Trophoblast cell (in vitro differentiated cells and primary cell): ENCODE data around the gene MIA2.

Source experiments
- DNase-seq, 2 donors: peaks; one replicate each; pipeline ENCODE4 v3.0.0-alpha.2; 2016
- H2AFZ ChIP-seq: 2 replicates; pipeline ENCODE4 v1.6.1; 2013; ENCODE audit warnings: low read length, moderate library complexity, mild to moderate bottlenecking; ENCODE audit not compliant: insufficient read depth, poor library complexity
- H2AK5ac ChIP-seq: 2 replicates; pipeline ENCODE4 v1.6.1; 2013; ENCODE audit warnings: mild to moderate bottlenecking, low read length
- H2BK120ac ChIP-seq: 2 replicates; pipeline ENCODE4 v1.6.1; 2013; ENCODE audit warnings: low read length, mild to moderate bottlenecking, moderate library complexity; ENCODE audit not compliant: insufficient read depth, poor library complexity
- H2BK12ac ChIP-seq: 2 replicates; pipeline ENCODE4 v1.6.1; 2013; ENCODE audit warnings: mild to moderate bottlenecking, low read length, moderate library complexity
- H2BK5ac ChIP-seq: 2 replicates; pipeline ENCODE4 v1.6.1; 2013; ENCODE audit warnings: low read length, low read depth, moderate library complexity, mild to moderate bottlenecking; ENCODE audit not compliant: poor library complexity
- H3K14ac ChIP-seq: 2 replicates; pipeline ENCODE4 v1.6.1; 2013; ENCODE audit warnings: mild to moderate bottlenecking, low read length
- H3K18ac ChIP-seq: 2 replicates; pipeline ENCODE4 v1.6.1; 2013; ENCODE audit warnings: mild to moderate bottlenecking, low read length
- H3K23ac ChIP-seq: 2 replicates; pipeline ENCODE4 v1.6.1; 2013; ENCODE audit warnings: low read length
- H3K27ac ChIP-seq: 2 replicates; pipeline ENCODE4 v1.5.1; 2013; ENCODE audit warnings: low read depth, mild to moderate bottlenecking, inconsistent platforms, low read length, moderate library complexity
- H3K27me3 ChIP-seq: 2 replicates; pipeline ENCODE4 v1.6.1; 2013; ENCODE audit warnings: inconsistent platforms, mild to moderate bottlenecking, low read length, moderate library complexity; ENCODE audit not compliant: insufficient read depth
- H3K36me3 ChIP-seq, 2 experiments: 1 replicate in 1 of 2; 2 replicates in 1 of 2; pipeline ENCODE4 v1.6.1; 2013; ENCODE audit warnings: low read length in 2 of 2, mild to moderate bottlenecking in 2 of 2, moderate library complexity in 1 of 2; ENCODE audit not compliant: insufficient read depth in 2 of 2, control insufficient read depth in 1 of 2
- H3K4ac ChIP-seq: 2 replicates; pipeline ENCODE4 v1.6.1; 2013; ENCODE audit warnings: low read depth, mild to moderate bottlenecking, low read length, moderate library complexity
- H3K4me1 ChIP-seq, 2 experiments: 1 replicate in 1 of 2; 2 replicates in 1 of 2; pipeline ENCODE4 v1.6.1; 2013; ENCODE audit warnings: low read length in 2 of 2, mild to moderate bottlenecking in 2 of 2, moderate library complexity in 1 of 2; ENCODE audit not compliant: insufficient read depth in 2 of 2, control insufficient read depth in 1 of 2
- H3K4me2 ChIP-seq: 2 replicates; pipeline ENCODE4 v1.6.1; 2013; ENCODE audit warnings: inconsistent platforms, mild to moderate bottlenecking, low read length, moderate library complexity
- H3K4me3 ChIP-seq: 2 replicates; pipeline ENCODE4 v1.5.1; 2013; ENCODE audit warnings: mild to moderate bottlenecking, low read depth, low read length, inconsistent platforms
- H3K79me1 ChIP-seq: one replicate; pipeline ENCODE4 v1.6.1; 2013; ENCODE audit warnings: low read length
- H3K79me2 ChIP-seq: 2 replicates; pipeline ENCODE4 v1.6.1; 2013; ENCODE audit warnings: low read length, mild to moderate bottlenecking; ENCODE audit not compliant: control insufficient read depth, insufficient read depth, poor library complexity
- H3K9ac ChIP-seq: 2 replicates; pipeline ENCODE4 v1.6.1; 2013; ENCODE audit warnings: mild to moderate bottlenecking, low read length
- H3K9me3 ChIP-seq: 2 replicates; pipeline ENCODE4 v1.6.1; 2013; ENCODE audit warnings: low read depth, mild to moderate bottlenecking, control low read depth, inconsistent platforms, low read length; ENCODE audit not compliant: insufficient read depth
- H4K12ac ChIP-seq: 2 replicates; pipeline ENCODE4 v1.6.1; 2013; ENCODE audit warnings: low read depth, mild to moderate bottlenecking, low read length, moderate library complexity
- H4K8ac ChIP-seq: 2 replicates; pipeline ENCODE4 v1.6.1; 2013; ENCODE audit warnings: low read depth, mild to moderate bottlenecking, low read length, moderate library complexity
- H4K91ac ChIP-seq: one replicate; pipeline ENCODE4 v1.6.1; 2013; ENCODE audit warnings: low read depth, mild to moderate bottlenecking, low read length, moderate library complexity
- WGBS: extraction: QIAGEN DNeasy Blood & Tissue Kit; methylation state at CpG from one replicate; pipeline ENCODE4 v1.1.7; 2013; ENCODE audit warnings: missing lambda C conversion rate; ENCODE audit not compliant: insufficient read length, insufficient coverage; ENCODE audit errors: extremely low coverage; 5-methylcytosine and 5-hydroxymethylcytosine counted together

MIA2 gene

DNA sequence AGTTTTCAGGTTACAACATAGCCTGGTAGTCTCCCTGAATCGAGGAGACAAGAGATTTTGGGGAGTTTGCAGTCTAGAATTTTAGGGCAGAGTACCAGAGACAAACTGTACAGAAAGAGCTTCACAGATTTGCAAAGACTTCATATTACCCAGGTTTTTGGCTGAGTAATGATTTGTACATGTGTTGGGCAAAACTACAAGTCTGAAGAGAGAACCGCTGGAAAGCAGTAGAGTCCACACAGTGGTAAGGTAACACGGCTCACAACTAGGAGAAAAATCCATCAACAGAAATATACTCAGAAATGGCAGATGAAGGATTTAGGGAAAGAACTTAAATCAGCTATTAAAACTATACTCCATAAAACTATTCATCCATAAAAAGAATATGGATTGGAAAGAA is 172.8 kb downstream of the MIA2 start:
- no peak overlapping the region for H3K9ac ChIP-seq
- no peak overlapping the region for H3K27ac ChIP-seq
- H3K14ac ChIP-seq, result no peak overlapping the region
- no peaks in the 10 kb centered on the region for H3K79me2 ChIP-seq
- H3K4me1 ChIP-seq, result no peaks in the 10 kb centered on the region
- H4K91ac ChIP-seq, result no peak overlapping the region
- H3K9me3 ChIP-seq, result no peaks in the 10 kb centered on the region
- no peak overlapping the region for H4K12ac ChIP-seq
- H3K18ac ChIP-seq, result no peak overlapping the region
- no peaks in the 10 kb centered on the region for H3K27me3 ChIP-seq
- H3K79me1 ChIP-seq, result no peaks in the 10 kb centered on the region
- H2AK5ac ChIP-seq, result no peak overlapping the region
- WGBS, result no CpG with 5 or more reads among the region's 3 CpGs
- no peak overlapping the region for H2AFZ ChIP-seq
- no peak overlapping the region for H3K4me3 ChIP-seq
- no peak for DNase-seq
- no peak overlapping the region for H2BK5ac ChIP-seq
- H3K4me2 ChIP-seq, result no peak overlapping the region
- H3K4ac ChIP-seq, result no peak overlapping the region
- H3K36me3 ChIP-seq, result peaks cover 0 to 2% of the 10 kb centered on the region in 2 experiments
- H2BK12ac ChIP-seq, result no peak overlapping the region
- H4K8ac ChIP-seq, result no peak overlapping the region
- no peak overlapping the region for H2BK120ac ChIP-seq
- H3K23ac ChIP-seq, result no peak overlapping the region

DNA sequence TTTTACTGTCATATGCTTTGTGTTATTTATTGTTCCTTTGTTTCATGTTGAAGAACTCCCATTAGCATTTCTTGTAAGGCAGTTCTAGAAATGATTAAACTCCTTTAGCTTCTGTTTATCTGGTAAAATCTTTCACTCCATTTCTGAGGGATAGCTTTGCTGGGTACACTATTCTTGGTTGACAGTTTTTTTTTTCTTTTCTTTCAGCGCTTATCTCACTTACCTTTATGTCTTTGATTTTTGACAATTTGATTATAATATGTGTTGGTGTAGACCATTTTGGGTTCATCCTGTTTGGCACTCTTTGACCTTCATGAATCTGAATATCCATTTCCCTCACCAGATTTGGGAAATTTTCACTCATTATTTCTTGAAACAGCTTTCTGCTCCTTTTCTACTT is 182.4 kb downstream of the MIA2 start:
- Histone ChIP-seq H3K4me2 (no peak overlapping the region), H3K36me3 (peaks cover 0 to 2% of the 10 kb centered on the region in 2 experiments), H3K27me3 (no peaks in the 10 kb centered on the region), H3K9me3 (peaks cover 2% of the 10 kb centered on the region), H3K23ac (no peak overlapping the region), H3K79me2 (no peaks in the 10 kb centered on the region), H3K4me1 (no peaks in the 10 kb centered on the region), H2BK120ac (no peak overlapping the region), H3K9ac (no peak overlapping the region), H3K27ac (no peak overlapping the region), H4K91ac (no peak overlapping the region), H3K4me3 (no peak overlapping the region), H2BK12ac (no peak overlapping the region), H2AFZ (no peak overlapping the region), H3K79me1 (no peaks in the 10 kb centered on the region), H3K14ac (no peak overlapping the region), H2AK5ac (no peak overlapping the region), H4K12ac (no peak overlapping the region), H3K18ac (no peak overlapping the region), H4K8ac (no peak overlapping the region), H3K4ac (no peak overlapping the region), H2BK5ac (no peak overlapping the region)
- DNase-seq, result no peak
- no CpG with 5 or more reads among the region's 1 CpG for WGBS

DNA sequence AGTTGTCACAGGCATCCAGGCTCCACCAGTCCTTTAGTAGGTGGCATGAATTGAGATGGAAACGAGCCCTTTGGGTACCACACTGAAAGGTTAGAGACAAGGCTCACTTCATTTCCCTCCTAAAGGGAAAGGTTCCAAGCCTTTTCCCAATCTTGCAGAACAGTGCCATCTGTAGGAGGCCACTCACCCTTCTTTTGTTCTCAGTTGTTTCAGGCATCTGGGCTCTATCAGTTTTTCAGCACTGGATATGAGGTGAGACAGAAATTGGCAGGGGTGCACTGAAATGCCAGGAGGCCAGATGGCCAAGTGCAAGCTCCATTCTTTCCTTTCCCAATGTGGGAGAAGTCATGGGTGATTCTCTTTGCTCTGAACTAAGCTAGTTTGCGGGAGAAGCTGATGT is 183.3 kb downstream of the MIA2 start:
- Histone ChIP-seq H3K4me2 (no peak overlapping the region), H2AK5ac (no peak overlapping the region), H4K91ac (no peak overlapping the region), H3K27ac (no peak overlapping the region), H3K4ac (no peak overlapping the region), H2BK12ac (no peak overlapping the region), H3K4me3 (no peak overlapping the region), H3K79me1 (no peaks in the 10 kb centered on the region), H3K36me3 (peaks cover 0 to 2% of the 10 kb centered on the region in 2 experiments), H3K23ac (no peak overlapping the region), H3K79me2 (no peaks in the 10 kb centered on the region), H3K4me1 (no peaks in the 10 kb centered on the region), H4K8ac (no peak overlapping the region), H2BK5ac (no peak overlapping the region), H2BK120ac (no peak overlapping the region), H2AFZ (no peak overlapping the region), H3K27me3 (no peaks in the 10 kb centered on the region), H3K9me3 (peaks cover 2% of the 10 kb centered on the region), H3K14ac (no peak overlapping the region), H3K18ac (no peak overlapping the region), H4K12ac (no peak overlapping the region), H3K9ac (no peak overlapping the region)
- WGBS, result no CpG with 5 or more reads among the region's 2 CpGs
- DNase-seq, result no peak

DNA sequence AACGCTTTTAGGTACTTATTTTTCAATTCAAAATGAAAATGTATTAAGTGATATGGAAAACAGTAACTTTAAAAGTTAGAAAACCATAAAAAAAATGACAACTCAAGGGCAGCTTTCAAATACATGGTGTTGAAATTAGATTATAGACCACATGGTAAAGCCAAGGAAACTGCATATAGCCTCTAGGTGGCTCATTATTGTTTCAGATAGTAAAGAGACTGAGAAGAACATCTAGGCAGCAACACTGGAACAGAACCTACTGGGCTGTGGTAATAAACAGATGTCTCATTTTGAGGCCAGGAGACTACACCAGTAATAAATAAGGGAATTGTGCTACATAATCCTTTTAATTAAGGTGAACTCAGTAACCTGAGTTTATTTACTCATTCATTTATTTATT is 185.6 kb downstream of the MIA2 start:
- Histone ChIP-seq H3K79me2 (no peaks in the 10 kb centered on the region), H4K12ac (no peak overlapping the region), H3K4me2 (no peak overlapping the region), H2AK5ac (no peak overlapping the region), H2BK5ac (no peak overlapping the region), H3K9me3 (peaks cover 2% of the 10 kb centered on the region), H3K23ac (no peak overlapping the region), H4K8ac (no peak overlapping the region), H3K4me1 (no peaks in the 10 kb centered on the region), H2BK120ac (no peak overlapping the region), H3K18ac (no peak overlapping the region), H3K9ac (no peak overlapping the region), H3K36me3 (peaks cover 0 to 2% of the 10 kb centered on the region in 2 experiments), H3K14ac (no peak overlapping the region), H3K4me3 (no peak overlapping the region), H3K27me3 (no peaks in the 10 kb centered on the region), H3K27ac (no peak overlapping the region), H3K4ac (no peak overlapping the region), H2BK12ac (no peak overlapping the region), H4K91ac (no peak overlapping the region), H3K79me1 (no peaks in the 10 kb centered on the region), H2AFZ (no peak overlapping the region)
- DNase-seq, result no peak
- no CpG with 5 or more reads among the region's 1 CpG for WGBS
